K562 (cell line): ENCODE results near the gene USP48. TPM values are rescaled to one million over a fixed set of nuclear protein-coding genes. Genes with fewer than 3 reads are reported as not detected.

Experiments used
- ATF2 ChIP-seq: sonication (generic); formaldehyde crosslinking; IDR thresholded peaks from 2 replicates; pipeline ENCODE4 v1.8.1; 2022; ENCODE audit warnings: missing genetic modification reagents
- TBP ChIP-seq: optimal IDR thresholded peaks from 2 replicates; pipeline ENCODE3; 2011; ENCODE audit warnings: low read depth, low read length, improper control_type of control experiment
- polyA plus RNA-seq, 8 experiments: library from polyadenylated mRNA; depleted of rRNA in 4 of 8; stranded (reverse) in 5 of 8; unstranded in 3 of 8; fragments of >200 nt; fragmentation: Nextera tagmentation in 2 of 8; fragmentation: Illumina TruSeq in 1 of 8; extraction: Ambion mirVana in 2 of 8; extraction: Trizol in 1 of 8; gene quantifications; 2 replicates each; pipeline versions ENCODE4 v1.2.1 to v1.2.3, GENCODE V29; 2011 to 2014; ENCODE audit warnings: inconsistent platforms in 1 of 8, missing spikeins in 1 of 8
- total RNA-seq, 7 experiments: library from RNA; depleted of rRNA in 6 of 7; stranded (reverse); fragments of >200 nt in 6 of 7; fragmentation: Illumina TruSeq in 2 of 7; extraction: Trizol in 2 of 7; gene quantifications; 2 replicates each; pipeline versions ENCODE4 v1.2.1 to v1.2.3, GENCODE V29; 2011 to 2021; ENCODE audit warnings: low replicate concordance in 1 of 7
- TF ChIP-seq, protein P1 (sequence below), 2 experiments: fragments of 450-650 bp in 1 of 2; sonication (generic) in 1 of 2; formaldehyde crosslinking in 1 of 2; IDR thresholded peaks; 2 replicates each; pipeline versions ENCODE4 v1.7.1 to v1.9.0; 2016 to 2022; ENCODE audit warnings: inconsistent platforms in 1 of 2, mild to moderate bottlenecking in 1 of 2, missing genetic modification reagents in 1 of 2
- TF ChIP-seq, protein P2 (sequence below), 2 experiments: fragments of 450-650 bp; IDR thresholded peaks; 2 replicates each; pipeline ENCODE4 v1.6.1; 2016; ENCODE audit warnings: mild to moderate bottlenecking in 2 of 2, borderline replicate concordance in 1 of 2, low read depth in 1 of 2, moderate library complexity in 1 of 2

The USP48 gene
- total and polyA plus RNA-seq, 9 of the 15 experiments (the other 6 are each of a cell fraction or from before 2014, with no cell fraction given): 23.3 to 123 (median 106) TPM

- TF ChIP-seq, protein P1, sequence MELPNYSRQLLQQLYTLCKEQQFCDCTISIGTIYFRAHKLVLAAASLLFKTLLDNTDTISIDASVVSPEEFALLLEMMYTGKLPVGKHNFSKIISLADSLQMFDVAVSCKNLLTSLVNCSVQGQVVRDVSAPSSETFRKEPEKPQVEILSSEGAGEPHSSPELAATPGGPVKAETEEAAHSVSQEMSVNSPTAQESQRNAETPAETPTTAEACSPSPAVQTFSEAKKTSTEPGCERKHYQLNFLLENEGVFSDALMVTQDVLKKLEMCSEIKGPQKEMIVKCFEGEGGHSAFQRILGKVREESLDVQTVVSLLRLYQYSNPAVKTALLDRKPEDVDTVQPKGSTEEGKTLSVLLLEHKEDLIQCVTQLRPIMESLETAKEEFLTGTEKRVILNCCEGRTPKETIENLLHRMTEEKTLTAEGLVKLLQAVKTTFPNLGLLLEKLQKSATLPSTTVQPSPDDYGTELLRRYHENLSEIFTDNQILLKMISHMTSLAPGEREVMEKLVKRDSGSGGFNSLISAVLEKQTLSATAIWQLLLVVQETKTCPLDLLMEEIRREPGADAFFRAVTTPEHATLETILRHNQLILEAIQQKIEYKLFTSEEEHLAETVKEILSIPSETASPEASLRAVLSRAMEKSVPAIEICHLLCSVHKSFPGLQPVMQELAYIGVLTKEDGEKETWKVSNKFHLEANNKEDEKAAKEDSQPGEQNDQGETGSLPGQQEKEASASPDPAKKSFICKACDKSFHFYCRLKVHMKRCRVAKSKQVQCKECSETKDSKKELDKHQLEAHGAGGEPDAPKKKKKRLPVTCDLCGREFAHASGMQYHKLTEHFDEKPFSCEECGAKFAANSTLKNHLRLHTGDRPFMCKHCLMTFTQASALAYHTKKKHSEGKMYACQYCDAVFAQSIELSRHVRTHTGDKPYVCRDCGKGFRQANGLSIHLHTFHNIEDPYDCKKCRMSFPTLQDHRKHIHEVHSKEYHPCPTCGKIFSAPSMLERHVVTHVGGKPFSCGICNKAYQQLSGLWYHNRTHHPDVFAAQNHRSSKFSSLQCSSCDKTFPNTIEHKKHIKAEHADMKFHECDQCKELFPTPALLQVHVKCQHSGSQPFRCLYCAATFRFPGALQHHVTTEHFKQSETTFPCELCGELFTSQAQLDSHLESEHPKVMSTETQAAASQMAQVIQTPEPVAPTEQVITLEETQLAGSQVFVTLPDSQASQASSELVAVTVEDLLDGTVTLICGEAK (IDR thresholded peaks at IDR 0.05): no peak; the same call in 1 of the 2 replicates
- TF ChIP-seq, protein P1 (CRISPR knock-in tag; IDR thresholded peaks at IDR 0.05): no peak
- TF ChIP-seq ATF2 (CRISPR knock-in tag) (no peak), TBP (no peak)
- TF ChIP-seq, protein P2, sequence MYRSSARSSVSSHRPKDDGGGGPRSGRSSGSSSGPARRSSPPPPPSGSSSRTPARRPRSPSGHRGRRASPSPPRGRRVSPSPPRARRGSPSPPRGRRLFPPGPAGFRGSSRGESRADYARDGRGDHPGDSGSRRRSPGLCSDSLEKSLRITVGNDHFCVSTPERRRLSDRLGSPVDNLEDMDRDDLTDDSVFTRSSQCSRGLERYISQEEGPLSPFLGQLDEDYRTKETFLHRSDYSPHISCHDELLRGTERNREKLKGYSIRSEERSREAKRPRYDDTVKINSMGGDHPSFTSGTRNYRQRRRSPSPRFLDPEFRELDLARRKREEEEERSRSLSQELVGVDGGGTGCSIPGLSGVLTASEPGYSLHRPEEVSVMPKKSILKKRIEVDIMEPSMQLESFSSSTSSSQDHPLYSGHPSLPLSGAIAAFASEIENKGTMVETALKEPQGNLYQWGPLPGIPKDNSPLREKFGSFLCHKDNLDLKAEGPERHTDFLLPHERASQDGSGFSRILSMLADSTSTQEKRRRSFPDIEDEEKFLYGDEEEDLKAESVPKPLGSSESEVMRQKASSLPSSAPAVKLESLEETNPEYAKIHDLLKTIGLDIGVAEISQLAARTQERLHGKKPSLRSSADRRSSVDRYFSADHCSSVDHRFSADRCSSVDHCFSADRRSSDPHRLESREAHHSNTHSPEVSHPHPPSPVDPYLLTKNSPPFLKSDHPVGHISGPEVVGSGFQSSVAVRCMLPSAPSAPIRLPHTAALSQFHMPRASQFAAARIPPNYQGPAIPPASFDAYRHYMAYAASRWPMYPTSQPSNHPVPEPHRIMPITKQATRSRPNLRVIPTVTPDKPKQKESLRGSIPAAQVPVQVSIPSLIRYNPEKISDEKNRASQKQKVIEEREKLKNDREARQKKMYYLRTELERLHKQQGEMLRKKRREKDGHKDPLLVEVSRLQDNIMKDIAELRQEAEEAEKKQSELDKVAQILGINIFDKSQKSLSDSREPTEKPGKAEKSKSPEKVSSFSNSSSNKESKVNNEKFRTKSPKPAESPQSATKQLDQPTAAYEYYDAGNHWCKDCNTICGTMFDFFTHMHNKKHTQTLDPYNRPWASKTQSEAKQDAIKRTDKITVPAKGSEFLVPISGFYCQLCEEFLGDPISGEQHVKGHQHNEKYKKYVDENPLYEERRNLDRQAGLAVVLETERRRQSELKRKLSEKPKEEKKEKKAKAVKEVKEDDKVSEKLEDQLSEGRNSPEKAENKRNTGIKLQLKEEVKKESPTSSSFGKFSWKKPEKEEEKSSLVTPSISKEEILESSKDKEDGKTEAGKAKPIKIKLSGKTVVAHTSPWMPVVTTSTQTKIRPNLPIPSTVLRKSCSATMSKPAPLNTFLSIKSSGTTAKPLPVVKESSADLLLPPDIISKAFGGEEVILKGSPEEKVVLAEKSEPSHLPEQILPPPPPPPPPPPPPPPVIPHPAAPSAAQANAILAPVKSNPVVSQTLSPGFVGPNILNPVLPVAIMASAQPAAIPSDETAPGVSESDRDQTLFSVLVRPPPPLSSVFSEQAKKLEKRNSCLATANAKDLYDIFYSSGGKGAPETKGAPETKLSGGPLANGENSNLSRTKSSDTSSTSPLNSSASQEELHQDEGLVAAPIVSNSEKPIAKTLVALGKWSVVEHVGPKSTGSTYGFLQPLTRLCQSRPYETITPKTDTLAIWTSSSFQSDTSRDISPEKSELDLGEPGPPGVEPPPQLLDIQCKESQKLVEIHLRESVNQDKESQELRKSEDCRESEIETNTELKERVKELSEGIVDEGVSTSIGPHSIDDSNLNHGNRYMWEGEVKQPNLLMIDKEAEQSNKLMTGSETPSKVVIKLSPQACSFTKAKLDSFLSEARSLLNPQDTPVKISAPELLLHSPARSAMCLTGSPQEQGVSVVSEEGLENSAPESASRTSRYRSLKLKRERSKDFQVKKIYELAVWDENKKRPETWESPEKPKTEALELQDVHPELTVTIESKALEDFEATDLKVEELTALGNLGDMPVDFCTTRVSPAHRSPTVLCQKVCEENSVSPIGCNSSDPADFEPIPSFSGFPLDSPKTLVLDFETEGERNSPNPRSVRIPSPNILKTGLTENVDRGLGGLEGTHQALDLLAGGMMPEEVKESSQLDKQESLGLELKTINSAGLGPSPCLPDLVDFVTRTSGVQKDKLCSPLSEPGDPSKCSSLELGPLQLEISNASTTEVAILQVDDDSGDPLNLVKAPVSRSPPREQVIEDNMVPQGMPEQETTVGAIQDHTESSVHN (IDR thresholded peaks at IDR 0.05; ENCODE audit: borderline replicate concordance in 1 of 2, low read depth in 1 of 2): no peak
Observed at GRCh38 chr1:21670059-21670881, 112.7 kb downstream of the USP48 start (continued).
